ENCODE results near the gene PPIH.
"Not testable (repeated sequence)": the region's sequence is repeated elsewhere in the genome, so short reads cannot be mapped to it uniquely, and the experiment has no call there.

Gene PPIH

DNA sequence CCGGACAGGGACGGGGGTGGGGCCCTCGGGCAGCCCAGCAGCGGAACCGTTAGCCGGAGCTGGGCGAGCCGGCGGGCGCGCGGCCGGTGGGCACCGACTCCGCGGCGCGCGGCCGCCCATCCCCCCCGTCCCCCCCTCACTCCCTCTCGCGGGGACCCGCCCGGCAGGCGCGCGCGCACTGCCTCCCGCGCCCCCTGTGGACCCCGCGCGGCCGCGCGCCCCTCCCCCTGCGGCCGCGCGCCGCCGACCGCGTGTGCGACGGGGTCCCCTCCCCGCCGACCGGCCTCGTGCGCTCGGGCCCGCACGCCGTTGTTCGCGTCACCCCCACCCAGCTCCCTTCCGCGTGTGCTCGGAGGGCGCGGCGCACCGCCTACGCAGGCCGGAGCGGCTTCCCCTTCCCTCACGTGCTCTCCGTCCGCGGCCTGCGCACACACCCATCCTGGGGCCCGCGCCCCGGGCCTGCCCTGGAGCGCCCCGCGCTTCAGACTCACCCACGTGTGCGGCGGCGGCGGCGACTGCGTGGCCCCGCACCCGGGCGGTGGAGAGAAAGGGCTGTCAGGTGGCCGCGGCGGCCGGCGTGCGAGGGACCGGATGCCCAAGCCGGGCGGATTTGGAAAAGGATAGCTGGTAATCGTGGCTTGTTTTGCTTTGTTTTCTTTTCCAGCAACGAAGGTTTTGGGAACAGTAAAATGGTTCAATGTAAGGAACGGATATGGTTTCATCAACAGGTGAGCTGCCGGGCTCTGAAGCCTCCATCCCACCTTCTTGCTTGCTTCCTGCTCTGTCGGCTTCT lies 24.7 kb downstream of the PPIH start:
- DNase-seq (ENCODE audit: low spot score): peak; percentile 51

- no peak for DNase-seq (ENCODE audit: low spot score)
Observed at GRCh38 chr1:42684139-42684538, 25.9 kb downstream of the PPIH start.

GRCh38 chr1:42686418-42686817 lies 28.2 kb downstream of the PPIH start:
- DNase-seq (ENCODE audit: low spot score): no peak

GRCh38 chr1:42689912-42690311 lies 31.7 kb downstream of the PPIH start:
- no peak for DNase-seq (ENCODE audit: low spot score)

DNA sequence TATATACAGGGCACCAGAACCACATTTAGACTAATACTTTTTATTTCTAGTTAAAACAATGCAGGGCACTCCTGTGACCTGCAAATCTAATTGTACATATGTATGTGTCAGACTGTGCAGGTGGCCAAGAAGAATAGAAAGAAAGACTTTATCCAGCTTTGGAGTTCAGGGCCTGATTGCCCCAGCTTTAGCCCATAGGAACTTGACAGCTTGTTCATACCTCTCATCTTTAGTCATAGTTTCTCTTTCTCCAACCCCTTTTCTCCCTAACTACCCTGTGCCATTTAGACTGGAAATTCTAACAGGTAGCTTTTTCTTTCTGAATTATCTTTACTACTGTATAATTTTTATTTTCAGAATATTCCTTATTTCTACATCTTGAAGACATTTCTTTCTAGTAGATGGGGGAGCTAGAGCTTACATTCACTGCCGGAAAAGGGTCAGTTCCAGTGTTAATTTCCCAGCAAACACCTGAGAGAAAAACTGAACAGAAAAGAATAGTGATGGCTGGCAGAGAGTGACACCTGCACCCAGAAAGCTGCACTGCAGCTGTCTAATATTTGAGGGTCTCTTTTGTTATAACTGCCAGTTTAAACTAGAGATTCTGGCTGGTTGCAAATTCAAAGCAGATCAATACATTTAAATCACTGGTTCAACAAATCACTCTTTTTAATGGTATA lies 32.4 kb downstream of the PPIH start:
- DNase-seq (ENCODE audit: low spot score): no peak

GRCh38 chr1:42691157-42691498 lies 32.9 kb downstream of the PPIH start:
- DNase-seq (ENCODE audit: low spot score): no peak

- no peak for DNase-seq (ENCODE audit: low spot score)
Observed at GRCh38 chr1:42692461-42692860, 34.2 kb downstream of the PPIH start.

DNA sequence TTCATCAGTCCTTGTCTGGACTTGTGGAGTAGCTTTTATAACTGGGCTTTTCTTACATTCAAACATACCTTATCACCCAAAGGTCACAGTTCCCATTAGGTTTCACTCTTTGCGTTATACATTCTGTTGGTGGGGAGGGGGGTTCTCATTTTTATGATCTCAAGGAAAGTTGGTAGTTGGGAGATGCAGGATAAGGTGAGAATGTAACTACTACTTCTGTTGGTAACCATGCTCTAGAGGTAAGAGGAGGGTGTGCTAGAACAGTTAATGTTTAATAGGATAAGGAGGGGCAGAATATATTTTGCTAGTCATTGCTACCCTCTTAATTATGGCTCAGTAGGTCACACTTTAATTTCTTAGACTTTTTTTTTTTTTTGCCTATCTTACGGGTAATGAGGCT lies 34.7 kb downstream of the PPIH start:
- no peak for DNase-seq (ENCODE audit: low spot score)

- DNase-seq (ENCODE audit: low spot score): no peak
Observed at GRCh38 chr1:42698081-42698813, 40.0 kb downstream of the PPIH start.

- no peak for DNase-seq (ENCODE audit: low spot score)
Observed at GRCh38 chr1:42700006-42700405, 41.8 kb downstream of the PPIH start.

DNA sequence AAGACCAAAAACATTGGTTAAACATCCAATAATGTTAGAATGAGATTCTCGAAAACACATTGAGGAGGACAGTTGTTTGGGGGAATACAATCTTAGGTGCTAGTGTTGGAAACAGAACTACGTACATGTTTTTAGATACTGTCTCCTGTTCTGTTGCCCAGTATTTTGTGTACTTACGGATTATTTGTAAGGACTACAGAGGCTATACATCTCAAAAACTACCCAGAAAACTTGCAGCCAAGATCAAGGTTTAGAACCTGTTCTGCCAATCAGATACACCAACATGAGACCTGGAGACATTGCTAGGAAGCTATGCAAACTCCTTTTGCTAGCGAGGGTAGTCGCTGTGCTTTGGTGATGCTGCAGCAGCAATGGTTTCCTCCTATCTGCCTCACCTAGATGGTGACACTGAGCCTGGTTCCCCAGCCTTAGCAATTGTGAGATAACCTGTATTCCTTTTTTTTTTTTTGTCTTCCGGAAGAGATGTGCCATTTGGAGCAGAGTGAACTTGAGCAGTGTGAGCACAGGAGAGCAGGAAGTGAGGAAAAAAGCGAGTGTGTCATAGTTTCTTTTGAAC lies 45.8 kb downstream of the PPIH start:
- no peak for DNase-seq (ENCODE audit: low spot score)

DNA sequence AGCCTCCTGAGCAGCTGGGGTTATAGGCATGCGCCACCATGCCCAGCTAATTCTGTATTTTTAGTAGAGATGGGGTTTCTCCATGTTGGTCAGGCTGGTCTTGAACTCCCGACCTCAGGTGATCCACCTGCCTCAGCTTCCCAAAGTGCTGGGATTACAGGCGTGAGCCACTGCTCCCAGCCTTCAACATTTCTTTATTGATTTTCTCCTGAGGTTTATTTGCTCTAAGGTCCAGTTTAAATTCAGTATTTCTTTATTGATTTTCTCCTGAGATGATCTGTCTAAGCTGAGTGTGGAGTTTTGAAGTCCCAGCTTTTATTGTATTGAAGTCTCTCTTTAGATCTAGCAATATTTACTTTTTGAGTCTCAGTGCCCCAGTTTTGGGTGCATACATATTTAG lies 54.6 kb downstream of the PPIH start:
- DNase-seq (ENCODE audit: low spot score): not testable (repeated sequence)

DNA sequence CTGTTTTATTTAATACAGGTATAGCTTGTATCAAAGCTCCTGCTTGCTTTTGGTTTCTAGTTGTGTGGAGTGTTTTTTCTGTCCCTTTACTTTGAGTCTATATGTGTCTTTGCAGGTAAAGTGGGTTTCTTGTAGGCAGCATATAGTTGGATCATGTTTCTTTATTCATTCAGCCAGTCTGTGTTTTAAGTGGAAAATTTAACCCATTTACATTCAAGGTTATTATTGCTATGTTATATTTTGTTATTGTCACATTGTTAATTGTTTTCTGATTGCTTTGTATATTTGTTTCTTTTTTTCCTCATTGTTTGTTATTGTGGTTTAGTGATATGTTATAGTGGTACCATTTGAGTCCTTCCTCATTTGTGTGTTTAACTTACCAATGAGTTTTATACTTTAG lies 55.1 kb downstream of the PPIH start:
- DNase-seq (ENCODE audit: low spot score): no peak

DNA sequence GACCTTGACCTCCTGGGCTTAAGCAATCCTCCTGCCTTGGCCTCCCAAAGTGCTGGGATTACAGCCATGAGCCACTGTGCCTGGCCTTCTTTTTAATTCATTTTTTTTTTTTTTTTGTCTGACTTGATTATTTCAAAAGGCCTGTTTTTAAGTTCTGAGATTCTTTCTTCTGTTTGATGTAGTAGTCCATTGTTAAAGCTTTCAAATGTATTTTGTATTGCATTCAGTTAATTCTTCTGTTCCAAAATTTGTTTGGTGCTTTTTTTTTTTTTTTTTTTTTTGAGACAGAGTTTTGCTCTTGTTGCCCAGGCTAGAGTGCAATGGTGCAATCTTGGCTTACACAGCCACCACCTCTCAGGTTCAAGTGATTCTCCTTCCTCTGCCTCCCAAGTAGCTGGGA lies 56.2 kb downstream of the PPIH start:
- DNase-seq (ENCODE audit: low spot score): not testable (repeated sequence)

GRCh38 chr1:42720868-42721267 lies 62.6 kb downstream of the PPIH start:
- DNase-seq (ENCODE audit: low spot score): no peak

DNA sequence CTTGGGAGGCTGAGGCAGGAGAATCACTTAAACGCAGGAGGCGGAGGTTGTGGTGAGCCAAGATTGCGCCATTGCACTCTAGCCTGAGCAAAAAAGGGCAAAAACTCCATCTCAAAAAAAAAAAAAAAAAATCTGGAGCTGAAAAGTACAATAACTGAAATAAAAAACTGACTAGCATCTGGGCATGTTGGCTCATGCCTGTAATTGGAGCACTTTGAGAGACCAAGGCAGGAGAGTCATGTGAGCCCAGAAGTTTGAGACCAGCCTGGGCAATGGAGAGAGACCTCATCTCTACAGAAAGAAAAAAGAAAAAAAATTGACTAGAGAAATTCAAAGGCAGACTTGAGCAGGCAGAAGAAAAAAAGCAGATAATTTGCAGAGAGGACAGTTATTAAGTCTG lies 63.7 kb downstream of the PPIH start:
- DNase-seq (ENCODE audit: low spot score): no peak

GRCh38 chr1:42722403-42722802 lies 64.2 kb downstream of the PPIH start:
- not testable (repeated sequence) for DNase-seq (ENCODE audit: low spot score)

GRCh38 chr1:42723511-42723910 lies 65.3 kb downstream of the PPIH start:
- no peak for DNase-seq (ENCODE audit: low spot score)

- DNase-seq (ENCODE audit: low spot score): not testable (repeated sequence)
Observed at GRCh38 chr1:42725820-42726219, 67.6 kb downstream of the PPIH start.
